Stimulated activated naive B cell treated with anti-CD40 and anti-IgM and Interleukin-4, amounts not matched to agents 10 μg/mL and 1 μg/mL and 100 μg/mL, for 72 hours (primary cell): ENCODE measurements around the gene ATP4A.
A peak's percentile ranks its signal among the peaks of the same experiment; 100 is the strongest.

ENCODE experiments used
- ATAC-seq, 2 donors: fragments of 150-1000 bp; cut with Tn5 transposase; replicated peaks; 2 replicates each; pipeline ENCODE4 v1.10.0; 2021; ENCODE audit warnings: moderate library complexity in 1 of 2
- DNase-seq: peaks from one replicate; pipeline ENCODE4 v3.0.0; 2021
- H3K27ac Mint-ChIP-seq: one replicate; pipeline ENCODE4 v1.8.0; 2022; ENCODE audit warnings: mild to moderate bottlenecking, mixed read lengths
- H3K27me3 Mint-ChIP-seq, 2 donors: one replicate each; pipeline ENCODE4 v1.8.0; 2022; ENCODE audit warnings: mixed read lengths in 2 of 2
- H3K36me3 Mint-ChIP-seq, 2 donors: one replicate each; pipeline ENCODE4 v1.8.0; 2022; ENCODE audit warnings: mixed read lengths in 2 of 2, mild to moderate bottlenecking in 1 of 2
- H3K4me1 Mint-ChIP-seq, 2 donors: one replicate each; pipeline ENCODE4 v1.8.0; 2022; ENCODE audit warnings: mixed read lengths in 2 of 2, mild to moderate bottlenecking in 1 of 2
- H3K4me3 Mint-ChIP-seq, 2 donors: one replicate each; pipeline ENCODE4 v1.8.0; 2022; ENCODE audit warnings: mild to moderate bottlenecking in 2 of 2, mixed read lengths in 2 of 2, moderate library complexity in 1 of 2
- H3K9me3 Mint-ChIP-seq, 2 donors: one replicate each; pipeline ENCODE4 v1.8.0; 2022; ENCODE audit warnings: mixed read lengths in 2 of 2, mild to moderate bottlenecking in 1 of 2

Gene ATP4A

GRCh38 chr19:35516310-35516709, 47.1 kb downstream of the ATP4A start:
- peaks cover 2 to 5% of the 10 kb centered on the region in 2 donors for H3K4me1 Mint-ChIP-seq
- H3K27me3 Mint-ChIP-seq = peaks cover 54 to 61% of the 10 kb centered on the region in 2 donors
- no peaks in the 10 kb centered on the region for H3K9me3 Mint-ChIP-seq
- DNase-seq (no peak), ATAC-seq (no peak)
- no peak overlapping the region for H3K27ac Mint-ChIP-seq
- no peaks in the 10 kb centered on the region for H3K36me3 Mint-ChIP-seq
- no peak overlapping the region for H3K4me3 Mint-ChIP-seq

- H3K4me1 Mint-ChIP-seq = peaks cover 9 to 18% of the 10 kb centered on the region in 2 donors
- H3K27ac Mint-ChIP-seq = no peak overlapping the region
- no peaks in the 10 kb centered on the region for H3K36me3 Mint-ChIP-seq
- H3K4me3 Mint-ChIP-seq = no peak overlapping the region
- no peaks in the 10 kb centered on the region for H3K9me3 Mint-ChIP-seq
- ATAC-seq (no peak), DNase-seq (no peak)
- H3K27me3 Mint-ChIP-seq = peaks cover 70 to 76% of the 10 kb centered on the region in 2 donors
These were observed 49.1 kb downstream of the ATP4A start for GRCh38 chr19:35514282-35514809.

- Mint-ChIP-seq H3K4me1 (peaks cover 11 to 21% of the 10 kb centered on the region in 2 donors), H3K4me3 (no peak within 1 kb of the TSS), H3K27ac (no peak within 1 kb of the TSS), H3K9me3 (no peaks in the 10 kb centered on the region), H3K36me3 (no peaks in the 10 kb centered on the region), H3K27me3 (peaks cover 67 to 78% of the 10 kb centered on the region in 2 donors)
- DNase-seq = no peak
- no peak for ATAC-seq
These were observed 49.7 kb downstream of the ATP4A start, which contains the start of gene DMKN for GRCh38 chr19:35513628-35514281. DMKN (minus strand) TSS chr19:35513649; CDS start chr19:35513475, 174 bp downstream.

GRCh38 chr19:35512831-35513627, 50.4 kb downstream of the ATP4A start:
- no peak overlapping the region for H3K4me3 Mint-ChIP-seq
- H3K9me3 Mint-ChIP-seq = no peaks in the 10 kb centered on the region

GRCh38 chr19:35511337-35511736, 52.1 kb downstream of the ATP4A start:
- ATAC-seq = no peak
- H3K27ac Mint-ChIP-seq = no peak overlapping the region
- H3K4me3 Mint-ChIP-seq = no peak overlapping the region
- H3K9me3 Mint-ChIP-seq = no peaks in the 10 kb centered on the region
- peaks cover 11 to 21% of the 10 kb centered on the region in 2 donors for H3K4me1 Mint-ChIP-seq
- DNase-seq = no peak
- peaks cover 70 to 82% of the 10 kb centered on the region in 2 donors for H3K27me3 Mint-ChIP-seq
- H3K36me3 Mint-ChIP-seq = no peaks in the 10 kb centered on the region

More at GRCh38 chr19:35512831-35513627, 50.4 kb downstream of the ATP4A start:
- Mint-ChIP-seq H3K36me3 (no peaks in the 10 kb centered on the region), H3K27me3 (peaks cover 67 to 79% of the 10 kb centered on the region in 2 donors), H3K27ac (no peak overlapping the region), H3K4me1 (peaks cover 11 to 21% of the 10 kb centered on the region in 2 donors)
- ATAC-seq (no peak), DNase-seq (no peak)

GRCh38 chr19:35510626-35510964, 52.9 kb downstream of the ATP4A start:
- DNase-seq (no peak), ATAC-seq (peak in 1 of 2 donors; percentile 4)
- no peaks in the 10 kb centered on the region for H3K9me3 Mint-ChIP-seq
- peaks cover 74 to 89% of the 10 kb centered on the region in 2 donors for H3K27me3 Mint-ChIP-seq
- peak overlapping the region; percentile 70 to 77 for H3K4me3 Mint-ChIP-seq
- H3K4me1 Mint-ChIP-seq = peaks cover 11 to 21% of the 10 kb centered on the region in 2 donors
- no peak overlapping the region for H3K27ac Mint-ChIP-seq
- H3K36me3 Mint-ChIP-seq = no peaks in the 10 kb centered on the region

- ATAC-seq (peak; percentile 84 to 89), DNase-seq (peak; percentile 63)
- Mint-ChIP-seq H3K27me3 (peaks cover 77 to 94% of the 10 kb centered on the region in 2 donors), H3K27ac (peak overlapping the region; percentile 81), H3K36me3 (no peaks in the 10 kb centered on the region), H3K9me3 (no peaks in the 10 kb centered on the region), H3K4me1 (peaks cover 11 to 21% of the 10 kb centered on the region in 2 donors), H3K4me3 (peak overlapping the region; percentile 70 to 77)
These were observed 53.4 kb downstream of the ATP4A start for GRCh38 chr19:35509861-35510625.

- ATAC-seq (peak; percentile 51 to 64), DNase-seq (no peak)
- Mint-ChIP-seq H3K27me3 (peaks cover 75 to 89% of the 10 kb centered on the region in 2 donors), H3K4me3 (peak overlapping the region in 1 of 2 donors; percentile 12), H3K27ac (no peak overlapping the region), H3K9me3 (no peaks in the 10 kb centered on the region), H3K4me1 (peaks cover 11 to 19% of the 10 kb centered on the region in 2 donors), H3K36me3 (no peaks in the 10 kb centered on the region)
These were observed 54.3 kb downstream of the ATP4A start for GRCh38 chr19:35509018-35509652.

- ATAC-seq (no peak), DNase-seq (no peak)
- no peaks in the 10 kb centered on the region for H3K36me3 Mint-ChIP-seq
- no peaks in the 10 kb centered on the region for H3K9me3 Mint-ChIP-seq
- peaks cover 69 to 83% of the 10 kb centered on the region in 2 donors for H3K27me3 Mint-ChIP-seq
- peaks cover 11 to 16% of the 10 kb centered on the region in 2 donors for H3K4me1 Mint-ChIP-seq
- no peak overlapping the region for H3K4me3 Mint-ChIP-seq
- H3K27ac Mint-ChIP-seq = no peak overlapping the region
These were observed 55.3 kb downstream of the ATP4A start for GRCh38 chr19:35508129-35508528.

GRCh38 chr19:35507561-35507960, 55.9 kb downstream of the ATP4A start:
- Mint-ChIP-seq H3K4me1 (peaks cover 12 to 16% of the 10 kb centered on the region in 2 donors), H3K4me3 (no peak overlapping the region), H3K9me3 (no peaks in the 10 kb centered on the region), H3K27ac (no peak overlapping the region), H3K27me3 (peaks cover 66 to 83% of the 10 kb centered on the region in 2 donors), H3K36me3 (no peaks in the 10 kb centered on the region)
- no peak for ATAC-seq
- DNase-seq = no peak

- H3K4me1 Mint-ChIP-seq = peaks cover 11 to 16% of the 10 kb centered on the region in 2 donors
- H3K27me3 Mint-ChIP-seq = peaks cover 58 to 76% of the 10 kb centered on the region in 2 donors
- H3K36me3 Mint-ChIP-seq = no peaks in the 10 kb centered on the region
- ATAC-seq (no peak), DNase-seq (no peak)
- H3K27ac Mint-ChIP-seq = no peak overlapping the region
- no peak overlapping the region for H3K4me3 Mint-ChIP-seq
- H3K9me3 Mint-ChIP-seq = no peaks in the 10 kb centered on the region
These were observed 57.4 kb downstream of the ATP4A start for GRCh38 chr19:35506011-35506410.

GRCh38 chr19:35502751-35503150, 60.7 kb downstream of the ATP4A start:
- H3K27me3 Mint-ChIP-seq = peaks cover 42 to 49% of the 10 kb centered on the region in 2 donors
- DNase-seq (no peak), ATAC-seq (no peak)
- peaks cover 0 to 1% of the 10 kb centered on the region in 2 donors for H3K4me1 Mint-ChIP-seq
- H3K4me3 Mint-ChIP-seq = no peak overlapping the region
- no peaks in the 10 kb centered on the region for H3K36me3 Mint-ChIP-seq
- H3K27ac Mint-ChIP-seq = no peak overlapping the region
- H3K9me3 Mint-ChIP-seq = no peaks in the 10 kb centered on the region

- DNase-seq = no peak
- no peak overlapping the region for H3K27ac Mint-ChIP-seq
- H3K36me3 Mint-ChIP-seq = no peaks in the 10 kb centered on the region
- H3K27me3 Mint-ChIP-seq = peaks cover 33 to 40% of the 10 kb centered on the region in 2 donors
- no peak overlapping the region for H3K4me3 Mint-ChIP-seq
- no peak for ATAC-seq
- no peaks in the 10 kb centered on the region for H3K9me3 Mint-ChIP-seq
- H3K4me1 Mint-ChIP-seq = peaks cover 0 to 1% of the 10 kb centered on the region in 2 donors
These were observed 61.8 kb downstream of the ATP4A start for GRCh38 chr19:35501684-35502083.
